MG63 (cell line): ENCODE results near the gene VWA5B1. TPM values are rescaled to one million over a fixed set of nuclear protein-coding genes. Genes with fewer than 3 reads are reported as not detected.

Source experiments
- DNase-seq: peaks from one replicate; pipeline ENCODE4 v3.0.0-alpha.2; 2020
- H3K27me3 ChIP-seq: fragments of 250-450 bp; sonication (Bioruptor Pico); 2 replicates; pipeline ENCODE4 v1.5.1; 2020; ENCODE audit warnings: mild to moderate bottlenecking, moderate library complexity
- H3K36me3 ChIP-seq: fragments of 250-450 bp; sonication (Bioruptor Pico); 2 replicates; pipeline ENCODE4 v1.5.1; 2020; ENCODE audit warnings: mild to moderate bottlenecking, moderate library complexity
- H3K4me3 ChIP-seq: fragments of 250-450 bp; sonication (Bioruptor Pico); 2 replicates; pipeline ENCODE4 v1.5.1; 2020; ENCODE audit warnings: mild to moderate bottlenecking, moderate library complexity
- H3K9me3 ChIP-seq: fragments of 250-450 bp; sonication (Bioruptor Pico); 2 replicates; pipeline ENCODE4 v1.5.1; 2020; ENCODE audit warnings: mild to moderate bottlenecking, moderate library complexity
- total RNA-seq: library from RNA; depleted of rRNA; stranded (reverse); fragments of >200 nt; shearing (Covaris generic); gene quantifications from 2 replicates; pipeline ENCODE4 v1.2.3, GENCODE V29; 2014; ENCODE audit warnings: low replicate concordance

The VWA5B1 gene
- total RNA-seq, 1 experiment from 2014 or later: not detected

GRCh38 chr1:20351911-20352701 lies 61.4 kb downstream of the VWA5B1 start:
- no peaks in the 10 kb centered on the region; the same call in 1 of the 2 replicates for H3K9me3 ChIP-seq
- DNase-seq: no peak
- no peaks in the 10 kb centered on the region; the same call in 1 of the 2 replicates for H3K27me3 ChIP-seq
- no peak overlapping the region for H3K4me3 ChIP-seq
- H3K36me3 ChIP-seq: no peaks in the 10 kb centered on the region

- Histone ChIP-seq H3K9me3 (no peaks in the 10 kb centered on the region), H3K36me3 (no peaks in the 10 kb centered on the region)
- DNase-seq: no peak
Observed at GRCh38 chr1:20353836-20354235, 63.2 kb downstream of the VWA5B1 start.

GRCh38 chr1:20354610-20355009 lies 63.9 kb downstream of the VWA5B1 start:
- Histone ChIP-seq H3K27me3 (no peaks in the 10 kb centered on the region; the same call in 1 of the 2 replicates), H3K36me3 (no peaks in the 10 kb centered on the region), H3K9me3 (no peaks in the 10 kb centered on the region), H3K4me3 (no peak overlapping the region)
- no peak for DNase-seq

More at GRCh38 chr1:20353836-20354235, 63.2 kb downstream of the VWA5B1 start:
- Histone ChIP-seq H3K27me3 (no peaks in the 10 kb centered on the region; the same call in 1 of the 2 replicates), H3K4me3 (no peak overlapping the region)

DNA sequence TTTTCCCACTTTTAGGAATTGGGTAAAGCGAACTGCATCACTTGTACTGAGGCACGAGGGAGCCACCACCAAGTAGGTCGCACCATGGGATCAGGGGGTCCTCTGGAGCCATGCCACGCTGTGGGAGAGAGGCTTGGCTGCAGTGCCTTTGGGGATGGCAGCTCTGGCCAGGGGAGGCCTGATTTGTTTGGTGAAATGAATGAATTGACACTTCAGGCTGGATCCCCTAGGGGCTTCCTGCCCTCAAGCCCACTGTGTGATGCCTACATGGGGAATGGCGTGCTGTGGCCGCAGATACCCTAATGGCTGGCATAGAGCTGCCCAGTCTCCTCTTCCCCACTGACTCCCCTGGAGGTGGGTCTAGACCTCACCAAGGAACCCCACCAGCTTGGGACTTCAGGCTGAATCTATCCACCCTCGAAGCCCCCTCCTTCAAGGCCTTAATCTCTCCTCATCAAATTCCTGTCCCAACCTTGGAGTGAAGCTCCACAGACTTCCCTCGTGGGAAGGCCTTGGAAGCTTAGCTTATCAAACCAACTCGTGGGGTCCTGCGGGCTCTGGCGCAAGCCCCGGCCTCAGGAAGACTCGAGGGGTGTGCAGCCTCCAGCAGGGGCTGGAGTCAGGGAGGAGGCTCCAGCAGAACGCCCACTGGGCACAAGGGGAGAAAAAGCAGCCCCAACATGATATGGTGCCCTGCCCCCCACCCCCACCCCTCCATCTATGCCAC lies 64.6 kb downstream of the VWA5B1 start:
- no peak for DNase-seq
- no peaks in the 10 kb centered on the region; the same call in 1 of the 2 replicates for H3K27me3 ChIP-seq

DNA sequence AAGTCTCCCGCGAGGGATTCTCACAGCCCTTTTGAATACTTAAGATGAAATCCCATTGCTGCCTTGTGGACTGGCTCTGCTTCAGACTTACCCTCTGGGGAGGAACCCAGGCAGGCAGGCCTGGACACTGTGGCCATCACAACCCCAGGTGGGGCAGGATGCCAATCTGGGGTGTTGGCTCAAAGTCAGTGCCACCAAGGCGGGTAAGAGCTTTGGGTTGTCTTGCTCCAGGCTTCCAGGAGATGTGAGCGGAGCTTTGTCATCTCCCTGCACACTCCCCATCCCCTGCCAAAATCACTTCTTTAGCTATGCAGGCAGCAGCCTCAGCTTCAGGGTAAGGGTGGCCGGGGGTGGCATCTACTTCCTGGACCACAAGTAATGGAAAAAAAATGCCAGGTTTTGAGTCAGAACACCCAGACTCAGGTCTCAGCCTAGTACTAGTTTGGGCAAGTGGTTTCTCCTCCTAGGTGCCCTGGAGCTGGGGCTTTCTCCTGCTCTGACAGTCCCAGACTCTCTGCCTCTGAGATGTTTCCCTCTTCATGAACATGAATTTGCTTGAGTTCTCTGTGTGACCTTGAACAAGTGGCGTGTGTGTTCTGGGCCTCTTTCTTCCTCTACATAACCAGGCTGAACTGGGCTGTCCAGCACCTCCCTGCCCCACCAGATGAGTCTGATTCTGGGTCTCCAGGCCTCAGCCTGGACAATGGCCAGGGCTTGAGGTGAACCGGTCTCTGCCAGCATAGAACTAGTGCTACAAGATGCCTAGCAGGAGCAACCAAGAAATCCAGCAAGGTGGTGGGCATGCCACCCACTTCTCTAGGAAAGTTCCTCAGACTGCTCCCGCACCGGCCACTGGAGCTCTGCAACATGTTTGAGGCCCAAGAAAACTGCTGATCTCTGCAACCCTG lies 65.4 kb downstream of the VWA5B1 start:
- DNase-seq: peak; percentile 53
- Histone ChIP-seq H3K9me3 (no peaks in the 10 kb centered on the region), H3K36me3 (no peaks in the 10 kb centered on the region), H3K27me3 (no peaks in the 10 kb centered on the region; the same call in 1 of the 2 replicates), H3K4me3 (no peak overlapping the region)

More for the DNA sequence above, 64.6 kb downstream of the VWA5B1 start:
- Histone ChIP-seq H3K4me3 (no peak overlapping the region), H3K36me3 (no peaks in the 10 kb centered on the region), H3K9me3 (no peaks in the 10 kb centered on the region)

DNA sequence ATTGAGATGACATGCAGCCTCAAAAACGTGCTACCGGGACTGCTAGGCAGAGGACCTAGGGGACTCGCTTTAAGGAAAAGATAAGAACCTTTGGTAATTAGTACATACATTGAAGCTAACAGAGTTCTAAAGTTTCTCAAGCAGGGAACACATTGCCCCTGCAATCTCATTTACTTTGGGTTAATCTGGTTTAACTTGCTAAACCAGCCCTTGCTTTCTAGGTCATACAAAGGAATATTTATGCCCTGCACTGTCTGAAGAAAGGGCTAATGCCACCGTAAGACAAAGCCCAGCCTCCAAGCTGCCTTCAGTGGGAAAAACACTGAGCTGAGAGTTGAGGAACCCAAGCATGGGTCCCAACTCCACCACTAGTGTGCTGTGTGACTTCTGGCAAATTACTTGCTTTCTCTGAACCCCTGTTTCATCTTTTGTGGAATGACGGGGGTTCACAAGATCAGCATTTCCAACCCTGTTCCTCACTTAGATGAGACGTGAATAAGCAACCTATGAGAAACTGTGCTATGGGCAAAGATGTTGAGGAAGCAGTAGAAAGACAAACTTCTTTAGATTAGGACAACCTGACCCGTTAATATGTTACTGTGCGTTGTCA lies 66.3 kb downstream of the VWA5B1 start:
- Histone ChIP-seq H3K9me3 (no peaks in the 10 kb centered on the region), H3K4me3 (no peak overlapping the region), H3K27me3 (no peaks in the 10 kb centered on the region; the same call in 1 of the 2 replicates), H3K36me3 (no peaks in the 10 kb centered on the region)
- no peak for DNase-seq

GRCh38 chr1:20357796-20358195 lies 67.1 kb downstream of the VWA5B1 start:
- Histone ChIP-seq H3K9me3 (no peaks in the 10 kb centered on the region), H3K36me3 (no peaks in the 10 kb centered on the region), H3K27me3 (no peaks in the 10 kb centered on the region; the same call in 1 of the 2 replicates), H3K4me3 (no peak overlapping the region)
- no peak for DNase-seq

DNA sequence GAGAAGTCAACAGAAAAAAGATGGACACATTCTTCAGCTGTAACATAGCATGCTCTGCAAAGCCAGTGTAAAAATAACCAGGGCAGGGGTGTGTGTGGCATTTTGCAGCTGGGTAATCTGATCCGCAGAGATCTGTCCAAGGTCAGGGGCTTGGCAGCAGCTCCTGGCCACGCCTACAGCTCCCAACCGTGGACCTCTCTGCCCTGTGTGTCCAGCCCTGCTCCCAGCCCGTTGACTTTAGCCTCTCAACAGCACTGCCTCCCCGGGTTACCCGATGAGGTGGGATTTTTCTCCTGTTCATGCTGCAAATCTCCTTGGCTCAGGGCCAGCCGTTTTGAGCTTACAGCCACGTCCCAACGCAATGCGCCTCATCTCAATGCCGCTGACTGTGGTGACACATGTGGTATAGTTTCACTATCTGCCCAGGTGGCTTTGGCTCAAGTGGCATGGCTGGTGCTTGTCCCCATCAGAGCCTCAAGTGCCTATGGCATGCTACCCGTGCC lies 68.1 kb downstream of the VWA5B1 start:
- H3K9me3 ChIP-seq: no peaks in the 10 kb centered on the region
- H3K27me3 ChIP-seq: no peaks in the 10 kb centered on the region
- DNase-seq: peak; percentile 79
- H3K36me3 ChIP-seq: no peaks in the 10 kb centered on the region
- no peak overlapping the region for H3K4me3 ChIP-seq

GRCh38 chr1:20359451-20360330 lies 69.0 kb downstream of the VWA5B1 start:
- H3K9me3 ChIP-seq: no peaks in the 10 kb centered on the region
- H3K27me3 ChIP-seq: no peaks in the 10 kb centered on the region
- no peak for DNase-seq
- H3K4me3 ChIP-seq: no peak overlapping the region
- no peaks in the 10 kb centered on the region for H3K36me3 ChIP-seq

DNA sequence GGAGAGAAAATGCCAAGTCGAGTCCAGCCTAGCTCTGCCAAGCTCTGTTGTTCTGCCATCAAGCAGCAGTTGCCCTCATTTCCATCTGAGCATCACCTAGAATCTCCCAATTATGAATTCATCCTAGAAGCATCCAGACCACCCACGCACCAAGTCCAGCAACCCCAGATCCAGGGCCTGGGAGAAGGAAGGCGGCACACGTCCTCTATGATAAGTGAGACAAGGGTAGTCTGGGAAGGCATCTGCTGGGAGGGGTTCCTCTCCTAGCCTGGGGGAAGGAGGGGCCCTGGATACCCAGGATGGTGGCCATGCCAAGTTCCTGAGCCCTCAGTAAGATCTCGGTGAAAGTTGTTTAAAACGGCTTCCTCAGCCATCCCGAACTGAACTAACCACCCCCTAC lies 70.7 kb downstream of the VWA5B1 start:
- H3K27me3 ChIP-seq: no peaks in the 10 kb centered on the region

DNA sequence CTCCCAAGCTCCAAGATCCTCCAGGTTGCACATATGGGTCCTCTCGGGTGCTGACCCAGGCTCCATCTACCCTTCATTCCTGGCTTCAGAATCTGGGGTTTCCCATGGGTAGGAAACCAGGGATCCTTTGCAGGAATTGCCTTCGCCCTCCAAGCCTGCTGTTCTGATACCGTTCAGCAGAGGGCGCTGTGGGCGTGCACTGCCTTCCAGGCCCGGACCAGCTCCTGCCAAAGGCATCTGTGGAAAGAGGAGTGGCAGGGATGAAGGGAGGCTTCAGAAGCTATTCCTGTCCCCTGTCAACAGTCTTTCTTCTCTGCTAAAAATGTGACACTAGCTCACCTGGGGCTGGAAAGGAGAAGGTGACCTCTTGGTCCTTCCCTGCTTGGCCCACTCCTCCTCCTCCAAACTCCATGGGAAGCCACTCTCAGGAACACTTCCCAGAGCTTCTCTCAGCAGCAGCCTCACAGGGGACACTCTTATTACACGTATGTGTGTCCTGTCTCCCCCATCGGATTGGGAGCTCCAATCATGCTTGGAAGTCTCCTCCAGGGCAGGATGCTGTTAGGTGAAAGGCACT lies 71.2 kb downstream of the VWA5B1 start:
- DNase-seq: peak; percentile 46
- H3K4me3 ChIP-seq: no peak overlapping the region
- H3K27me3 ChIP-seq: no peaks in the 10 kb centered on the region
- no peaks in the 10 kb centered on the region for H3K36me3 ChIP-seq
- H3K9me3 ChIP-seq: no peaks in the 10 kb centered on the region

More for the DNA sequence above, 70.7 kb downstream of the VWA5B1 start:
- no peak for DNase-seq
- Histone ChIP-seq H3K4me3 (no peak overlapping the region), H3K9me3 (no peaks in the 10 kb centered on the region), H3K36me3 (no peaks in the 10 kb centered on the region)

DNA sequence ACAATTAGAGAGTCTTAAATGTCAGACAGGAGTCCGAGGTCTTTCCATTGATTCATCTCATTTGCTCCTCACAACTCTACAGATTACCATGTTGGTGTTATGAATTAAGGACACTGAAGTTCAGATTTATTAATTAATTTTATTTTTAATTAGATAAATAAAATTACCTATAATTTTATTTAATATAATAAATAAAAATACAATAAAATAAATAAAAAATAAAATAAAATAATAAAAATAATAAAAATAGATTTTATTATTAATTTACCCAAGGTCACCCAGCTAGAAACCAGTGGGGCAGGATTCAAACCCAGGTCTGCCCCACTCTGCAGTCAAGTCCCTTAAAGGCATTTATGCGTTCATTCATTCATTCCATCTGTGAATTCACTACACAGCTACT lies 72.2 kb downstream of the VWA5B1 start:
- Histone ChIP-seq H3K4me3 (no peak overlapping the region), H3K9me3 (no peaks in the 10 kb centered on the region), H3K27me3 (peaks cover 7% of the 10 kb centered on the region; the same call in 1 of the 2 replicates), H3K36me3 (no peaks in the 10 kb centered on the region)
- DNase-seq: no peak

- no peak for DNase-seq
- Histone ChIP-seq H3K36me3 (no peaks in the 10 kb centered on the region), H3K27me3 (peaks cover 7% of the 10 kb centered on the region; the same call in 1 of the 2 replicates), H3K4me3 (no peak overlapping the region), H3K9me3 (no peaks in the 10 kb centered on the region)
Observed at GRCh38 chr1:20365421-20366055, 74.9 kb downstream of the VWA5B1 start.

GRCh38 chr1:20366056-20366462 lies 75.4 kb downstream of the VWA5B1 start:
- DNase-seq: no peak
- H3K4me3 ChIP-seq: no peak overlapping the region
- H3K27me3 ChIP-seq: peaks cover 7% of the 10 kb centered on the region; the same call in 1 of the 2 replicates

More at GRCh38 chr1:20366056-20366462, 75.4 kb downstream of the VWA5B1 start:
- Histone ChIP-seq H3K36me3 (no peaks in the 10 kb centered on the region), H3K9me3 (no peaks in the 10 kb centered on the region)
